GM23338 (cell line): ENCODE results near the gene CLIP2. TPM values are rescaled to one million over a fixed set of nuclear protein-coding genes. Genes with fewer than 3 reads are reported as not detected.

Experiments used
- ATAC-seq: fragments of 200-7000 bp; cut with Tn5 transposase; 3 replicates; pipeline ENCODE4 v1.9.1; 2020
- DNase-seq: peaks from one replicate; pipeline ENCODE4 v3.0.0-alpha.2; 2015; ENCODE audit warnings: low spot score
- H2AFZ ChIP-seq: fragments of 200-600 bp; sonication (generic); 2 replicates; pipeline ENCODE4 v1.8.0; 2016; ENCODE audit warnings: antibody characterized with exemption, mild to moderate bottlenecking, moderate library complexity
- H3F3A ChIP-seq: fragments of 200-600 bp; sonication (generic); replicated peaks from 2 replicates; pipeline ENCODE4 v1.8.0; 2017; ENCODE audit warnings: antibody characterized with exemption, mixed run types, low read depth
- H3K27ac ChIP-seq: fragments of 200-600 bp; sonication (generic); 2 replicates; pipeline ENCODE4 v1.6.1; 2016; ENCODE audit warnings: low read depth
- H3K27me3 ChIP-seq: fragments of 200-600 bp; sonication (generic); 2 replicates; pipeline ENCODE4 v1.8.0; 2016; ENCODE audit warnings: mild to moderate bottlenecking, mixed run types, moderate library complexity; ENCODE audit not compliant: insufficient read depth
- H3K36me3 ChIP-seq: fragments of 200-600 bp; sonication (generic); 2 replicates; pipeline ENCODE4 v1.8.0; 2016; ENCODE audit warnings: mild to moderate bottlenecking; ENCODE audit not compliant: insufficient read depth
- H3K4me1 ChIP-seq: fragments of 200-600 bp; sonication (generic); 2 replicates; pipeline ENCODE4 v1.8.0; 2016; ENCODE audit warnings: mild to moderate bottlenecking, moderate library complexity; ENCODE audit not compliant: insufficient read depth
- H3K4me2 ChIP-seq: fragments of 200-600 bp; sonication (generic); 2 replicates; pipeline ENCODE4 v1.7.1; 2017; ENCODE audit warnings: mixed run types
- H3K4me3 ChIP-seq: fragments of 200-600 bp; sonication (generic); 2 replicates; pipeline ENCODE4 v1.6.1; 2016; ENCODE audit warnings: mixed run types
- H3K79me2 ChIP-seq: fragments of 200-600 bp; sonication (generic); replicated peaks from 2 replicates; pipeline ENCODE4 v1.8.0; 2017; ENCODE audit warnings: mild to moderate bottlenecking; ENCODE audit not compliant: insufficient read depth
- H3K9me2 ChIP-seq: fragments of 200-600 bp; sonication (generic); 2 replicates; pipeline ENCODE4 v1.8.0; 2017; ENCODE audit not compliant: insufficient read depth
- H4K20me1 ChIP-seq: fragments of 200-600 bp; sonication (generic); replicated peaks from 2 replicates; pipeline ENCODE4 v1.8.0; 2017; ENCODE audit warnings: mild to moderate bottlenecking; ENCODE audit not compliant: insufficient read depth
- H3K27ac Mint-ChIP-seq: 2 replicates; pipeline ENCODE4 v1.8.0; 2020; ENCODE audit warnings: inconsistent platforms, mild to moderate bottlenecking, moderate library complexity, mixed read lengths
- H3K27me3 Mint-ChIP-seq: 3 replicates; pipeline ENCODE4 v1.8.0; 2022; ENCODE audit warnings: low read depth, mild to moderate bottlenecking, moderate library complexity, mixed read lengths, inconsistent platforms; ENCODE audit not compliant: insufficient read depth, poor library complexity
- H3K36me3 Mint-ChIP-seq: 3 replicates; pipeline ENCODE4 v1.8.0; 2021; ENCODE audit warnings: low read depth, mild to moderate bottlenecking, inconsistent platforms, moderate library complexity, mixed read lengths
- H3K4me1 Mint-ChIP-seq: 3 replicates; pipeline ENCODE4 v1.8.0; 2020; ENCODE audit warnings: mild to moderate bottlenecking, inconsistent platforms, mixed read lengths
- H3K4me3 Mint-ChIP-seq: 3 replicates; pipeline ENCODE4 v1.8.0; 2021; ENCODE audit warnings: moderate library complexity, mild to moderate bottlenecking, inconsistent platforms, mixed read lengths
- H3K9me3 Mint-ChIP-seq: 3 replicates; pipeline ENCODE4 v1.8.0; 2020; ENCODE audit warnings: moderate library complexity, mild to moderate bottlenecking, inconsistent platforms, mixed read lengths
- CREB1 ChIP-seq: fragments of 250-450 bp; sonication (Bioruptor Pico); IDR thresholded peaks from 2 replicates; pipeline ENCODE4 v1.5.0; 2020; ENCODE audit warnings: low read depth, mild to moderate bottlenecking, moderate library complexity
- ETS1 ChIP-seq: IDR thresholded peaks from 2 replicates; pipeline ENCODE4 v1.6.1; 2016; ENCODE audit warnings: antibody characterized with exemption
- EZH2 ChIP-seq: fragments of 200-600 bp; sonication (generic); IDR thresholded peaks from one replicate; pipeline ENCODE4 v1.8.0; 2017; ENCODE audit warnings: antibody characterized with exemption, mild to moderate bottlenecking, low read depth; ENCODE audit not compliant: unreplicated experiment
- EZH2phosphoT487 ChIP-seq: fragments of 200-600 bp; sonication (generic); IDR thresholded peaks from one replicate; pipeline ENCODE4 v1.8.1; 2018; ENCODE audit warnings: antibody characterized with exemption; ENCODE audit not compliant: unreplicated experiment
- NANOG ChIP-seq: IDR thresholded peaks from 2 replicates; pipeline ENCODE4 v1.6.1; 2016; ENCODE audit warnings: antibody characterized with exemption, borderline replicate concordance
- POLR2AphosphoS5 ChIP-seq: IDR thresholded peaks from 2 replicates; pipeline ENCODE4 v1.6.1; 2016; ENCODE audit warnings: antibody characterized with exemption, low read depth
- REST ChIP-seq: IDR thresholded peaks from one replicate; pipeline ENCODE4 v1.6.1; 2018; ENCODE audit warnings: antibody characterized with exemption; ENCODE audit not compliant: unreplicated experiment
- ZNF114 ChIP-seq: fragments of 250-450 bp; sonication (Bioruptor Pico); IDR thresholded peaks from 2 replicates; pipeline ENCODE4 v1.5.0; 2020; ENCODE audit warnings: mild to moderate bottlenecking, moderate library complexity
- ZNF331 ChIP-seq: fragments of 250-450 bp; sonication (Bioruptor Pico); IDR thresholded peaks from 2 replicates; pipeline ENCODE4 v1.5.0; 2020; ENCODE audit warnings: low read depth, mild to moderate bottlenecking, moderate library complexity
- ZNF462 ChIP-seq: fragments of 250-450 bp; sonication (Bioruptor Pico); IDR thresholded peaks from 2 replicates; pipeline ENCODE4 v1.5.0; 2020; ENCODE audit warnings: mild to moderate bottlenecking, moderate library complexity
- polyA plus RNA-seq: library from polyadenylated mRNA; unstranded; fragments of >200 nt; fragmentation: Nextera tagmentation; extraction: Ambion mirVana; gene quantifications from 2 replicates; pipeline ENCODE4 v1.2.1, GENCODE V29; 2016
- total RNA-seq: library from RNA; depleted of rRNA; stranded (reverse); fragments of >200 nt; shearing (Covaris generic); gene quantifications from 2 replicates; pipeline ENCODE4 v1.2.3, GENCODE V29; 2014

The CLIP2 gene
- total and polyA plus RNA-seq, 2 experiments from 2014 or later, result 8.1 to 51.9 TPM

- no peak for TF ChIP-seq REST
- TF ChIP-seq NANOG, result no peak
Observed at GRCh38 chr7:74407958-74408357, 118.8 kb downstream of the CLIP2 start (continued).

GRCh38 chr7:74409571-74409970 is 120.4 kb downstream of the CLIP2 start:
- 0 out of 3 replicates have a peak, but pooled peaks cover 1% of the 10 kb centered on the region for H3K36me3 Mint-ChIP-seq
- H3K4me1 Mint-ChIP-seq, result peaks cover 10% of the 10 kb centered on the region; the same call in 1 of the 3 replicates
- no peak for ATAC-seq
- no peak overlapping the region for H2AFZ ChIP-seq
- no peak overlapping the region for H3K4me3 ChIP-seq
- no peak overlapping the region for H3K4me3 Mint-ChIP-seq
- H3K27ac Mint-ChIP-seq, result no peak overlapping the region
- TF ChIP-seq ZNF114 (CRISPR knock-in tag), result no peak
- no peak for TF ChIP-seq POLR2AphosphoS5
- TF ChIP-seq ZNF462 (CRISPR knock-in tag), result no peak
- no peak for TF ChIP-seq EZH2phosphoT487
- no peak for TF ChIP-seq EZH2
- no peak for TF ChIP-seq ETS1
- no peak for TF ChIP-seq NANOG
- TF ChIP-seq ZNF331 (CRISPR knock-in tag), result no peak
- no peak for TF ChIP-seq CREB1 (CRISPR knock-in tag)
- DNase-seq, result no peak
- no peaks in the 10 kb centered on the region for H3K36me3 ChIP-seq
- peaks cover 3% of the 10 kb centered on the region; the same call in 1 of the 2 replicates for H3F3A ChIP-seq
- H3K4me2 ChIP-seq, result no peak overlapping the region
- H3K27me3 Mint-ChIP-seq, result peaks cover 11% of the 10 kb centered on the region
- no peaks in the 10 kb centered on the region for H3K9me2 ChIP-seq
- H3K79me2 ChIP-seq, result no peaks in the 10 kb centered on the region
- H3K4me1 ChIP-seq, result no peaks in the 10 kb centered on the region
- H3K27me3 ChIP-seq, result no peaks in the 10 kb centered on the region
- H4K20me1 ChIP-seq, result no peaks in the 10 kb centered on the region
- no peaks in the 10 kb centered on the region for H3K9me3 Mint-ChIP-seq
- no peak overlapping the region for H3K27ac ChIP-seq
